ENCODE data around the gene GBX1. TPM values are rescaled to one million over a fixed set of nuclear protein-coding genes. Genes with fewer than 3 reads are reported as not detected.

The GBX1 gene
- total and polyA plus RNA-seq, 2 donors = 0.07 TPM; not detected in 1

Other genes with a start within 250 kb of the GBX1 start
- gene KCNH2, start 189.4 kb downstream of the GBX1 start, total RNA-seq = 2.3 TPM
- gene KCNH2, start 189.4 kb downstream of the GBX1 start, polyA plus RNA-seq = 1.5 TPM
- 1.5 TPM for gene NOS3, start 176.7 kb downstream of the GBX1 start, total RNA-seq
- gene NOS3, start 176.7 kb downstream of the GBX1 start, polyA plus RNA-seq = 3.0 TPM
- gene ATG9B, start 143.2 kb downstream of the GBX1 start, total RNA-seq = 1.6 TPM
- 8.0 TPM for gene ATG9B, start 143.2 kb downstream of the GBX1 start, polyA plus RNA-seq
- 10.5 TPM for gene ABCB8, start 139.2 kb downstream of the GBX1 start, total RNA-seq
- gene ABCB8, start 139.2 kb downstream of the GBX1 start, polyA plus RNA-seq = 33.8 TPM
- 0.14 TPM for gene ASIC3, start 119.2 kb downstream of the GBX1 start, total RNA-seq
- gene ASIC3, start 119.2 kb downstream of the GBX1 start, polyA plus RNA-seq = 10.6 TPM
- gene CDK5, start 109.8 kb downstream of the GBX1 start, total RNA-seq = 19.8 TPM
- gene CDK5, start 109.8 kb downstream of the GBX1 start, polyA plus RNA-seq = 8.9 TPM
- 22.9 TPM for gene SLC4A2, start 108.1 kb downstream of the GBX1 start, total RNA-seq
- 89.5 TPM for gene SLC4A2, start 108.1 kb downstream of the GBX1 start, polyA plus RNA-seq
- gene FASTK, start 86.9 kb downstream of the GBX1 start, total RNA-seq = 52.2 TPM
- gene FASTK, start 86.9 kb downstream of the GBX1 start, polyA plus RNA-seq = 142 TPM
- 17.0 TPM for gene TMUB1, start 84.2 kb downstream of the GBX1 start, total RNA-seq
- 68.4 TPM for gene TMUB1, start 84.2 kb downstream of the GBX1 start, polyA plus RNA-seq
- 8.2 TPM for gene AGAP3, start 81.2 kb downstream of the GBX1 start, total RNA-seq
- gene AGAP3, start 81.2 kb downstream of the GBX1 start, polyA plus RNA-seq = 43.2 TPM
- gene ASB10, start 19.6 kb upstream of the GBX1 start, total RNA-seq = not detected
- gene ASB10, start 19.6 kb upstream of the GBX1 start, polyA plus RNA-seq = 0.05 TPM
- not detected for gene H2BK1, start 42.8 kb upstream of the GBX1 start, total RNA-seq
- gene H2BK1, start 42.8 kb upstream of the GBX1 start, polyA plus RNA-seq = 0.25 TPM
- 26.1 TPM for gene ABCF2, start 59.5 kb upstream of the GBX1 start, total RNA-seq
- gene ABCF2, start 59.5 kb upstream of the GBX1 start, polyA plus RNA-seq = 18.9 TPM
- 18.0 TPM for gene CHPF2, start 64.8 kb upstream of the GBX1 start, total RNA-seq
- 35.2 TPM for gene CHPF2, start 64.8 kb upstream of the GBX1 start, polyA plus RNA-seq
- gene SMARCD3, start 81.0 kb upstream of the GBX1 start, total RNA-seq = 4.1 TPM
- 9.6 TPM for gene SMARCD3, start 81.0 kb upstream of the GBX1 start, polyA plus RNA-seq
- gene NUB1, start 174.1 kb upstream of the GBX1 start, total RNA-seq = 69.8 TPM
- 48.5 TPM for gene NUB1, start 174.1 kb upstream of the GBX1 start, polyA plus RNA-seq
- gene WDR86, start 242.3 kb upstream of the GBX1 start, total RNA-seq = 5.0 TPM
- gene WDR86, start 242.3 kb upstream of the GBX1 start, polyA plus RNA-seq = 1.3 TPM